Thyroid gland (tissue), 4 donors: ENCODE results near the gene RHEX. TPM values are rescaled to one million over a fixed set of nuclear protein-coding genes. Genes with fewer than 3 reads are reported as not detected.

Experiments
- DNase-seq, 2 donors: peaks; one replicate each; pipeline ENCODE4 v3.0.0-alpha.2; 2019
- H3K27ac ChIP-seq, 3 donors: fragments of 200-600 bp; sonication (generic); 1 replicate in 2 of 3; 2 replicates in 1 of 3; pipeline ENCODE4 v1.5.1; 2016 to 2019; ENCODE audit warnings: mild to moderate bottlenecking in 1 of 3, moderate library complexity in 1 of 3
- H3K27me3 ChIP-seq: fragments of 200-600 bp; sonication (generic); one replicate; pipeline ENCODE4 v1.5.1; 2019
- H3K36me3 ChIP-seq, 2 donors: fragments of 200-600 bp; sonication (generic); one replicate each; pipeline ENCODE4 v1.5.1; 2016 to 2019
- H3K4me1 ChIP-seq, 2 donors: fragments of 200-600 bp; sonication (generic); one replicate each; pipeline ENCODE4 v1.5.1; 2017 to 2019
- H3K4me3 ChIP-seq, 3 donors: fragments of 200-600 bp; sonication (generic); replicated peaks in 1 of 3; 1 replicate in 2 of 3; 2 replicates in 1 of 3; pipeline ENCODE4 v1.5.1; 2016; ENCODE audit warnings: mild to moderate bottlenecking in 1 of 3
- H3K9me3 ChIP-seq: fragments of 200-600 bp; sonication (generic); one replicate; pipeline ENCODE4 v1.5.1; 2017
- CTCF ChIP-seq, 6 experiments: fragments of 200-600 bp in 3 of 6; fragments of 450-650 bp in 3 of 6; sonication (generic) in 3 of 6; IDR thresholded peaks; one replicate each; pipeline ENCODE4 v1.5.1; 2016 to 2019; ENCODE audit warnings: antibody characterized with exemption in 6 of 6, mild to moderate bottlenecking in 2 of 6, inconsistent platforms in 1 of 6, moderate library complexity in 1 of 6
- POLR2A ChIP-seq, 2 donors: fragments of 450-650 bp; IDR thresholded peaks; one replicate each; pipeline ENCODE4 v1.6.1; 2017; ENCODE audit warnings: antibody characterized with exemption in 2 of 2, mild to moderate bottlenecking in 2 of 2, moderate library complexity in 1 of 2
- whole genome bisulfite sequencing, 2 donors: methylation state at CpG; one replicate each; pipeline ENCODE4 v1.1.5; 2017; 5-methylcytosine and 5-hydroxymethylcytosine counted together
- intact Hi-C: fragments of 100-400 bp; cut with DNase I; formaldehyde crosslinking; loops from one replicate; pipeline ENCODE4 v1.15.1; 2023
- total RNA-seq, 4 donors: library from RNA; depleted of rRNA; stranded (reverse); fragments of >200 nt; gene quantifications; one replicate each; pipeline ENCODE4 v1.2.3, GENCODE V29; 2016

Gene RHEX
- total RNA-seq, 4 donors from 2014 or later: 1.2 to 1.7 (median 1.6) TPM

DNA sequence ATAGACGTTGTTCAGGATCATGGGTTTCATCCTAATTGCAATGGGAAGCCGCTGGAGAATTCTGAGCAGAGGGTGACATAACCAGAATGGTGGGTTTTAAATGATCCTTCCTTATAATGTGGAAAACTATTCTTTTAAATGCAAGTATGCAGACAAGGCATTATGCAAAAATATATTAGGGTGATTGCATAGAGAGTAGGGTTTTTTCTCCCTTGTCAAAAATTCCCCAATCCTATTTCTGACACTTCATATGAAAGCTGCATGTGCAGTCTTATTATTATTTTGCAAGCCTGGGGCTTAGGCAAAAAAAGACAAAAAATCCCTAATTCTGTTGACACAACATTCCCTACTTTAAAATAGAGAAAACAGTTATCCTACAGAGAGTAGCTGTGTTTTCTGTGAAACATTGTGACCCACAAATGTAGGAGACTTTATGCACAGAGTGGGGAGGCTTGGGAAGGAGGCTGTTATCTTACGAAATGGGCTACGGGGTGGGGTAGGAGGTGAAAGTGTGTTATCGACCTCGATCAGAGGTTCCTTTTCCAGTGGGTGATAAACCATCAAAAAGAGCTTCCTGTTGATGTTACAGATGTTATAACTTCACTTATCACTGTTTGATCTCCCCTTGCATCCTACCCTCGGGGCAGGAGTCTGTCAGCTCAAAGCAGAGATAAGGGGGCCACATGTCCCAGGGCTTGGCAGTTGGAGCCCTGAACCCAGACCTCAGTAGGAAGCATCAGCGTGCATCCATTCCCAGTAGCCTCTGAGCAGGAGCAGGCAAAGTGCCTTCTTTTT lies 27.2 kb downstream of the RHEX start:
- H3K4me3 ChIP-seq: no peak overlapping the region
- no peak overlapping the region for H3K27ac ChIP-seq
- H3K36me3 ChIP-seq: no peaks in the 10 kb centered on the region
- TF ChIP-seq POLR2A (IDR thresholded peaks at IDR 0.05): no peak
- TF ChIP-seq CTCF (IDR thresholded peaks at IDR 0.05): no peak
- no peak for DNase-seq
- H3K27me3 ChIP-seq: no peaks in the 10 kb centered on the region
- 63 to 68% methylated on average over 8 of the region's 8 CpGs for WGBS, 2 donors
- no peaks in the 10 kb centered on the region for H3K9me3 ChIP-seq
- intact Hi-C loops: no loop called here
- H3K4me1 ChIP-seq: no peaks in the 10 kb centered on the region

DNA sequence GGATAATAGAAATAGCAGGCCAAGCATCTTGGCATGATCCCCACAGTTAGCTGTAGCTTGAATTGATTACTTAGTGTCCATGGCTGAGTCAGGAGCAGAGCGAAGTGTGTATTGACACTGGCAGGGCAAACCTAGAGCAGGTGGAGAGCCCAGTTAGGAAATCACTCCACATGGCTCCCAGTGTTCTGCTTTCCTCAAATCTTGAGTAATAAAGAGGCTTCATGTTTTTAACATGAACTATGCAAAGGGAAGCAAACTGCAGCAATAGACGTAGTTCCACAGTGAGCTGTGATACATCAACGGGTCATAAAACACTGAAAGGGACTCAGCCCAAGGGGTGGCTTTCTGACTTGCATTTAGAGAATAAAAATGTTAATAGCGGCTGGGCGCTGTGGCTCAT lies 28.9 kb downstream of the RHEX start:
- TF ChIP-seq CTCF (IDR thresholded peaks at IDR 0.05): no peak
- TF ChIP-seq POLR2A (IDR thresholded peaks at IDR 0.05): no peak
- no peak overlapping the region for H3K4me3 ChIP-seq
- no peaks in the 10 kb centered on the region for H3K36me3 ChIP-seq
- WGBS, 2 donors: 87 to 94% methylated on average over 5 of the region's 5 CpGs
- intact Hi-C loops: no loop called here
- H3K27me3 ChIP-seq: no peaks in the 10 kb centered on the region
- no peaks in the 10 kb centered on the region for H3K4me1 ChIP-seq
- DNase-seq: no peak
- no peak overlapping the region for H3K27ac ChIP-seq
- H3K9me3 ChIP-seq: no peaks in the 10 kb centered on the region

DNA sequence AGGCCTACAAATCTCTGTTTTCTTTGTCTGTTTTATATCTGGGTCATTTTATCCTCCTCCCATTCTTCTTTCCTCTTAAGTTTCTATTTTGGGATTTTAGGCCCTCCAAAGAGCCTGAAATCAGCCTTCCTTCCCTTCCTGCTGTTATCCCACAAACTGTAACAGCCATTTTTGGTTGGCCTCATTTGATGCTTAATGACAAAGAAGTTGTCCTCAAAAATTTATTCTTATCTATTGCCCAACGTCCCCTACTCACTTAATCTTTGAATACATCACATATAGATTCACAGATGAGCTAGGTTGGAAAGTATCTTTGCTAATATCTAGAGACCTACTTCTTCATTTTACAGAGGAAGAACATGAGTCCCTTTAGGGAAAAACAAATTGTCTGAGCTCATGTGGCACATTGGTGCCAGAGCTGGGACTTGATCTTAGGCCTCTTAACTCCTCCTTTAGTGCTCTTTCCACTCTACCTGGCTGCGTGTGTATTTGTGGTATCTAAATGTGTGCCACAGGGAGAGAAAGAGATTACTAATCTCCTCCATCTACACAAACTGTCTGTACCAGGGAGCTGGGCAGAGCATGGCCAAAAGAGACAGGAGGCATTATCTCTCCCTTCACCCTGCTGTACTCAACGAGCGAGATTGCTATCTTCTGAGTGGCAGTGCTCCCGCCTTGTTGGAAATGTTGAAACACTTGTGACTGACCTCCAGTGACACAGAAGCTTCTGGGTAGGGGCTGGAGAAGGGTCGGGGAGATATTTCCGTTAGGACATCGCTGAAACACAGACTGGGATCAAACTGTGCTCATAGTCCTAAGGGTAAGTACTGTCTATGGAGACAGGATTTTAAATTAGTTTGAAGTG lies 30.1 kb downstream of the RHEX start:
- Histone ChIP-seq H3K27ac (no peak overlapping the region), H3K36me3 (no peaks in the 10 kb centered on the region), H3K4me1 (no peaks in the 10 kb centered on the region), H3K27me3 (no peaks in the 10 kb centered on the region), H3K9me3 (no peaks in the 10 kb centered on the region), H3K4me3 (no peak overlapping the region)
- intact Hi-C loops: no loop called here
- 70 to 75% methylated on average over 8 of the region's 8 CpGs for WGBS, 2 donors
- TF ChIP-seq CTCF (IDR thresholded peaks at IDR 0.05): no peak
- no peak for TF ChIP-seq POLR2A (IDR thresholded peaks at IDR 0.05)
- DNase-seq: no peak

GRCh38 chr1:206083750-206084149 lies 30.8 kb downstream of the RHEX start:
- DNase-seq: no peak
- Histone ChIP-seq H3K36me3 (no peaks in the 10 kb centered on the region), H3K4me1 (no peaks in the 10 kb centered on the region), H3K27me3 (no peaks in the 10 kb centered on the region), H3K9me3 (no peaks in the 10 kb centered on the region), H3K4me3 (no peak overlapping the region), H3K27ac (no peak overlapping the region)
- TF ChIP-seq POLR2A (IDR thresholded peaks at IDR 0.05): no peak
- TF ChIP-seq CTCF (IDR thresholded peaks at IDR 0.05): no peak
- WGBS, 2 donors: 100% methylated on average over 2 of the region's 2 CpGs
- intact Hi-C loops: no loop called here

DNA sequence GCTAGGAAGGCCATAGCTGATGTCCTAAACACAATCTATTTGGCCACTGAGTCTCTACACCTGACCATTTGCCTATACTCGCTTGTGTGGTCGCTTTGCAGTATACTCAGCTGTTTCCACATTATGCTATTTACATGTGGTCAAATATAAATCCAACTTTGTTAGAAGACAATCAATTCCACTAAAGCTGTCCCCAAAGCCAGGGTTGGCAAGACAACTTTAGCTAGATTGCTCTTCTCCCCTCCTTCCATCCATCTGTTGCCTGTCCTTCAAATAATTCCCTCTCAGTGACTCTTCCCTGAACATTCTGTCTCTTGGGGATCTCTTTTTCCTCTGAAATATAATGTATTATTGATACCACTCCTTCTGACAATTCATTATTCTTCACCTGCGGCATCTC lies 34.1 kb downstream of the RHEX start:
- H3K27ac ChIP-seq: no peak overlapping the region
- WGBS, 2 donors: 92 to 96% methylated on average over 3 of the region's 3 CpGs
- intact Hi-C loops: no loop called here
- H3K4me3 ChIP-seq: no peak overlapping the region
- no peaks in the 10 kb centered on the region for H3K27me3 ChIP-seq
- no peak for DNase-seq
- no peaks in the 10 kb centered on the region for H3K9me3 ChIP-seq
- no peaks in the 10 kb centered on the region for H3K4me1 ChIP-seq
- no peaks in the 10 kb centered on the region for H3K36me3 ChIP-seq
- TF ChIP-seq CTCF (IDR thresholded peaks at IDR 0.05) (no peak), POLR2A (IDR thresholded peaks at IDR 0.05) (no peak)
